OCI-LY1 (cell line): ENCODE results near the gene ACTL10.

Experiments
- H2AFZ ChIP-seq: fragments of 200-600 bp; sonication (generic), shearing (Covaris generic); 2 replicates; pipeline ENCODE4 v1.6.0; 2014; ENCODE audit warnings: antibody characterized with exemption, mild to moderate bottlenecking, low read length
- H3F3A ChIP-seq: fragments of 200-600 bp; sonication (generic), shearing (Covaris generic); 2 replicates; pipeline ENCODE4 v1.6.0; 2014; ENCODE audit warnings: mild to moderate bottlenecking, antibody characterized with exemption, low read length, moderate library complexity; ENCODE audit not compliant: insufficient read depth
- H3K27ac ChIP-seq: fragments of 200-600 bp; sonication (generic); 2 replicates; pipeline ENCODE4 v1.5.1; 2014; ENCODE audit warnings: low read length, mixed run types, mild to moderate bottlenecking, low read depth; ENCODE audit not compliant: poor library complexity, severe bottlenecking
- H3K27me3 ChIP-seq: fragments of 200-600 bp; sonication (generic); 2 replicates; pipeline ENCODE4 v1.6.0; 2014; ENCODE audit warnings: antibody characterized with exemption, mild to moderate bottlenecking, low read length, moderate library complexity; ENCODE audit not compliant: insufficient read depth
- H3K36me3 ChIP-seq: fragments of 200-600 bp; sonication (generic); 2 replicates; pipeline ENCODE4 v1.6.1; 2014; ENCODE audit warnings: mild to moderate bottlenecking, antibody characterized with exemption, low read length, moderate library complexity, mixed read lengths; ENCODE audit not compliant: insufficient read depth
- H3K4me1 ChIP-seq: fragments of 200-600 bp; sonication (generic); 2 replicates; pipeline ENCODE4 v1.5.1; 2014; ENCODE audit warnings: mild to moderate bottlenecking, low read length, moderate library complexity; ENCODE audit not compliant: insufficient read depth, severe bottlenecking
- H3K4me2 ChIP-seq: fragments of 200-600 bp; sonication (generic), shearing (Covaris generic); 2 replicates; pipeline ENCODE4 v1.6.1; 2014; ENCODE audit warnings: low read length
- H3K4me3 ChIP-seq: fragments of 200-600 bp; sonication (generic); 2 replicates; pipeline ENCODE4 v1.5.1; 2014; ENCODE audit warnings: low read length, low read depth, mild to moderate bottlenecking, mixed read lengths; ENCODE audit not compliant: poor library complexity, severe bottlenecking
- H3K79me2 ChIP-seq: fragments of 200-600 bp; shearing (Covaris generic); 2 replicates; pipeline ENCODE4 v1.6.1; 2016; ENCODE audit warnings: mixed run types, low read length, mixed read lengths; ENCODE audit not compliant: insufficient read depth
- H3K9ac ChIP-seq: fragments of 200-600 bp; sonication (generic), shearing (Covaris generic); 2 replicates; pipeline ENCODE4 v1.6.1; 2014; ENCODE audit warnings: mild to moderate bottlenecking, low read length, mixed read lengths
- H3K9me2 ChIP-seq: fragments of 200-600 bp; sonication (generic), shearing (Covaris generic); 2 replicates; pipeline ENCODE4 v1.6.1; 2014; ENCODE audit warnings: low read depth, mild to moderate bottlenecking, low read length, mixed read lengths
- H3K9me3 ChIP-seq: fragments of 200-600 bp; shearing (Covaris generic); 2 replicates; pipeline ENCODE4 v1.6.1; 2014; ENCODE audit warnings: low read length, mixed read lengths
- H4K20me1 ChIP-seq: fragments of 200-600 bp; sonication (generic), shearing (Covaris generic); 2 replicates; pipeline ENCODE4 v1.6.0; 2016; ENCODE audit warnings: mild to moderate bottlenecking, low read length; ENCODE audit not compliant: insufficient read depth
- EZH2 ChIP-seq: fragments of 200-600 bp; sonication (generic), shearing (Covaris generic); IDR thresholded peaks from 2 replicates; pipeline ENCODE4 v1.8.0; 2017; ENCODE audit warnings: borderline replicate concordance, mixed run types, mild to moderate bottlenecking, antibody characterized with exemption, low read length, moderate library complexity, mixed read lengths
- TF ChIP-seq, protein P1 (sequence below): fragments of 200-600 bp; sonication (generic), shearing (Covaris generic); IDR thresholded peaks from 2 replicates; pipeline ENCODE4 v1.5.1; 2017; ENCODE audit warnings: mild to moderate bottlenecking, antibody characterized with exemption, low read length, moderate library complexity, mixed read lengths

The ACTL10 gene

DNA sequence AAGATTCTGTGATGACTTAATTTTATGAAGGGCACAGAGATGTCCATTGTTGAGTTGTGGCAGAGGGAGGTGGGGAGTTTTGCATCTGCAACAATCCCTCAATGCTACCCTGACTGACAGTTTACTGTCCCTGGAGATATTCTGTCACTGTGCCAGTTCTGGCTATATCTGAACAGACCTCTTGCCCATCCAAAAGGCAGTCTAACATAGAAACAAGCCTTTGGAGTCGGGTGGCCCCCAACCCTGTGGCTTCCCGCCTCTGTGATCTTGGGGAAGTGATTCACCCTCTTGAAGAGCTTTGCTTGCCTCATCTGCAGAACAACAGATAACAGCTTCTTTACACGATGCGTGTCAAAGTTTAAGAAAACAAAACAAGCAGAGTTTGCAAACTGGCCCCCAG lies 23.2 kb downstream of the ACTL10 start:
- Histone ChIP-seq H3K9ac (peak overlapping the region; percentile 31), H3F3A (no peaks in the 10 kb centered on the region), H3K4me1 (peaks cover 64% of the 10 kb centered on the region), H3K4me2 (peak overlapping the region; percentile 35; the same call in 1 of the 2 replicates), H3K9me3 (no peaks in the 10 kb centered on the region), H3K9me2 (no peaks in the 10 kb centered on the region), H3K27me3 (no peaks in the 10 kb centered on the region), H4K20me1 (no peaks in the 10 kb centered on the region), H3K27ac (peak overlapping the region; percentile 81), H3K36me3 (no peaks in the 10 kb centered on the region), H3K79me2 (peaks cover 2% of the 10 kb centered on the region), H3K4me3 (no peak overlapping the region), H2AFZ (0 out of 2 replicates have a peak overlapping the region, but pooled peaks have one; percentile 46)
- TF ChIP-seq, protein P1, sequence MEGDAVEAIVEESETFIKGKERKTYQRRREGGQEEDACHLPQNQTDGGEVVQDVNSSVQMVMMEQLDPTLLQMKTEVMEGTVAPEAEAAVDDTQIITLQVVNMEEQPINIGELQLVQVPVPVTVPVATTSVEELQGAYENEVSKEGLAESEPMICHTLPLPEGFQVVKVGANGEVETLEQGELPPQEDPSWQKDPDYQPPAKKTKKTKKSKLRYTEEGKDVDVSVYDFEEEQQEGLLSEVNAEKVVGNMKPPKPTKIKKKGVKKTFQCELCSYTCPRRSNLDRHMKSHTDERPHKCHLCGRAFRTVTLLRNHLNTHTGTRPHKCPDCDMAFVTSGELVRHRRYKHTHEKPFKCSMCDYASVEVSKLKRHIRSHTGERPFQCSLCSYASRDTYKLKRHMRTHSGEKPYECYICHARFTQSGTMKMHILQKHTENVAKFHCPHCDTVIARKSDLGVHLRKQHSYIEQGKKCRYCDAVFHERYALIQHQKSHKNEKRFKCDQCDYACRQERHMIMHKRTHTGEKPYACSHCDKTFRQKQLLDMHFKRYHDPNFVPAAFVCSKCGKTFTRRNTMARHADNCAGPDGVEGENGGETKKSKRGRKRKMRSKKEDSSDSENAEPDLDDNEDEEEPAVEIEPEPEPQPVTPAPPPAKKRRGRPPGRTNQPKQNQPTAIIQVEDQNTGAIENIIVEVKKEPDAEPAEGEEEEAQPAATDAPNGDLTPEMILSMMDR = no peak

DNA sequence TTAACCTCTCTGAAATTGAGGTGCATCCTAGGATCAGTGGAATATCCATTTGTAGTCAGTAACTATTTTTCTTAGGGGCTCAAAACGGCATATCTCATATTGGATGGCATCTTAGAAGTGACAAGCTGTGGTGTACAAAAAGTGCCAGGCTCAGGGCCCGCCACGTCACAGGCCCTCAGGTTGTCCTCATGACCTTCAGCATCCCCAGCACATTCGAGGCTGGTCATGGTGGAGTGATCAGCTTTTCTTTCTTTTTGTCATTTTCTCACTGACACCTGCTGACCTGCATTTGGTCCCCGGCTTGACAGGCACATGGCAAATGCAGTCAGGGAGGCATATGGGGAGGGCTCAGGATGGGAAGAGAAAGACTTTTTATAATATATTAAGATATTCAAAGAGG lies 26.5 kb downstream of the ACTL10 start:
- Histone ChIP-seq H4K20me1 (no peaks in the 10 kb centered on the region), H3K36me3 (no peaks in the 10 kb centered on the region), H3K27me3 (no peaks in the 10 kb centered on the region), H3F3A (no peaks in the 10 kb centered on the region), H3K9me2 (no peaks in the 10 kb centered on the region), H3K4me2 (no peak overlapping the region), H3K9me3 (no peaks in the 10 kb centered on the region), H3K79me2 (no peaks in the 10 kb centered on the region), H3K9ac (peak overlapping the region; percentile 31; the same call in 1 of the 2 replicates), H3K27ac (peak overlapping the region; percentile 76), H3K4me3 (no peak overlapping the region), H2AFZ (0 out of 2 replicates have a peak overlapping the region, but pooled peaks have one; percentile 48), H3K4me1 (peaks cover 51% of the 10 kb centered on the region)
- TF ChIP-seq, protein P1 = no peak
- TF ChIP-seq EZH2 = no peak

DNA sequence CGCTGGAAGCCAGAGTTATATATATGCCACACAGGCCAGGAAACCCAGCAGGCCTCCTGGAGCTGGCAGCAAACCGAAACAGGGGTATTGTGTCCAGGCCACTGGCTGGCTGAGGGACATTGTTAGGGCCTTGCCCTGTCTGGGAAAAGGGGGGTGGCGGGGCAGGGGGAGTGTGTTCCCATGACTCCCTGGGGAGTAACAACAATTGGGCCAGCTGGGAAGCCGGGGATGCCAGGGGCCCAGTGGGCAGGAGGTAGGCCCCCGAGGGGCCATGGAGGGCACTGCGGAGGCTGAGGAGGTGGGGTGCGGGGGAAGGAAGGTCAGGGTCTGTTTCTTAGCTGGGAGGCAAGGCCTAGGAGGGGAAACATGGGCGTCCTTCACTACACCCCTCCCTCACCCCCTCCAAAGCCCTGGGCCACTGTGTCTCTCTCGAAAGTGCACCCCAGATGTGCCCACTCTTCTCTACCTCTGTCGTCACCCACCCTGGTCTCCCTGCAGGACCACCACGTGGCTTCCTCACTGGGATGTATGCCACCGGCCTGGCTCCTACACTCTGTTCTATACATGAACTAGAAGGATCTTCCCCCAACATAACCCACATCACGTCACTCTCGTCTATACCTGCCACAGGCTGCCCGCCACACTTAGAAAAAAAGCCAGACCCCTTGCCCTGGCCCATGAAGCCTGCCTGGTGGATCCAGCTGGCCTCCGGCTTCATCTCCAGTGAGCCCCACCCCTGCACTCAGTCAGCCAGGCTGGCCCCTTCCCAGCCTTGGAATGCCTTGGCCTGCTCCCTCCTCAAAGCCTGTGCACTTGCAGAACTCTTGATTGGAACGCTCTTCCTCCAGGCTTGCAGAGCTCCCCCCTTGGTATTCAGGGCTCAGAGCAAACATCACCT lies 27.2 kb downstream of the ACTL10 start:
- H2AFZ ChIP-seq = 0 out of 2 replicates have a peak overlapping the region, but pooled peaks have one; percentile 48
- TF ChIP-seq, protein P1 = no peak
- TF ChIP-seq EZH2 = no peak
- H3K79me2 ChIP-seq = no peaks in the 10 kb centered on the region
- H3K36me3 ChIP-seq = no peaks in the 10 kb centered on the region
- H4K20me1 ChIP-seq = no peaks in the 10 kb centered on the region
- no peak overlapping the region for H3K4me2 ChIP-seq
- H3K4me3 ChIP-seq = no peak overlapping the region
- H3K9me2 ChIP-seq = no peaks in the 10 kb centered on the region
- no peaks in the 10 kb centered on the region for H3K27me3 ChIP-seq
- peak overlapping the region; percentile 31; the same call in 1 of the 2 replicates for H3K9ac ChIP-seq
- H3K4me1 ChIP-seq = peaks cover 44% of the 10 kb centered on the region
- H3K27ac ChIP-seq = peak overlapping the region; percentile 76
- no peaks in the 10 kb centered on the region for H3F3A ChIP-seq
- no peaks in the 10 kb centered on the region for H3K9me3 ChIP-seq
